Suprapubic skin (tissue), 4 donors: Measurements from ENCODE around the gene TGM2.

Experiments used
- POLR2A ChIP-seq, 2 donors: fragments of 450-650 bp; IDR thresholded peaks; one replicate each; pipeline ENCODE4 v1.6.1; 2017; ENCODE audit warnings: antibody characterized with exemption in 2 of 2, mild to moderate bottlenecking in 2 of 2, moderate library complexity in 2 of 2
- POLR2AphosphoS5 ChIP-seq, 3 donors: sonication (generic); formaldehyde crosslinking; IDR thresholded peaks; one replicate each; pipeline ENCODE4 v1.6.1; 2017; ENCODE audit warnings: antibody characterized with exemption in 3 of 3
- TF ChIP-seq, protein P1 (sequence below), 2 donors: fragments of 200-600 bp in 1 of 2; fragments of 450-650 bp in 1 of 2; sonication (generic) in 1 of 2; IDR thresholded peaks; one replicate each; pipeline ENCODE4 v1.5.1; 2016 to 2019; ENCODE audit warnings: antibody characterized with exemption in 2 of 2, mild to moderate bottlenecking in 1 of 2, moderate library complexity in 1 of 2

GRCh38 chr20:38196076-38196475 lies 31.0 kb upstream of the TGM2 start:
- TF ChIP-seq, protein P1, sequence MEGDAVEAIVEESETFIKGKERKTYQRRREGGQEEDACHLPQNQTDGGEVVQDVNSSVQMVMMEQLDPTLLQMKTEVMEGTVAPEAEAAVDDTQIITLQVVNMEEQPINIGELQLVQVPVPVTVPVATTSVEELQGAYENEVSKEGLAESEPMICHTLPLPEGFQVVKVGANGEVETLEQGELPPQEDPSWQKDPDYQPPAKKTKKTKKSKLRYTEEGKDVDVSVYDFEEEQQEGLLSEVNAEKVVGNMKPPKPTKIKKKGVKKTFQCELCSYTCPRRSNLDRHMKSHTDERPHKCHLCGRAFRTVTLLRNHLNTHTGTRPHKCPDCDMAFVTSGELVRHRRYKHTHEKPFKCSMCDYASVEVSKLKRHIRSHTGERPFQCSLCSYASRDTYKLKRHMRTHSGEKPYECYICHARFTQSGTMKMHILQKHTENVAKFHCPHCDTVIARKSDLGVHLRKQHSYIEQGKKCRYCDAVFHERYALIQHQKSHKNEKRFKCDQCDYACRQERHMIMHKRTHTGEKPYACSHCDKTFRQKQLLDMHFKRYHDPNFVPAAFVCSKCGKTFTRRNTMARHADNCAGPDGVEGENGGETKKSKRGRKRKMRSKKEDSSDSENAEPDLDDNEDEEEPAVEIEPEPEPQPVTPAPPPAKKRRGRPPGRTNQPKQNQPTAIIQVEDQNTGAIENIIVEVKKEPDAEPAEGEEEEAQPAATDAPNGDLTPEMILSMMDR (IDR thresholded peaks at IDR 0.05): no peak
- no peak for TF ChIP-seq POLR2AphosphoS5 (IDR thresholded peaks at IDR 0.05)
- no peak for TF ChIP-seq POLR2A (IDR thresholded peaks at IDR 0.05)
